B cell (primary cell): ENCODE measurements around the gene MAP2K6.

Experiments
- EZH2 ChIP-seq: IDR thresholded peaks from 2 replicates; pipeline ENCODE4 v1.6.1; 2012; ENCODE audit warnings: borderline replicate concordance, low read depth, mild to moderate bottlenecking, moderate library complexity, low read length; ENCODE audit not compliant: insufficient read depth, poor library complexity, severe bottlenecking
- TF ChIP-seq, protein P1 (sequence below): fragments of 200-600 bp; IDR thresholded peaks from one replicate; pipeline ENCODE4 v1.8.0; 2022; ENCODE audit warnings: antibody characterized with exemption, mild to moderate bottlenecking

DNA sequence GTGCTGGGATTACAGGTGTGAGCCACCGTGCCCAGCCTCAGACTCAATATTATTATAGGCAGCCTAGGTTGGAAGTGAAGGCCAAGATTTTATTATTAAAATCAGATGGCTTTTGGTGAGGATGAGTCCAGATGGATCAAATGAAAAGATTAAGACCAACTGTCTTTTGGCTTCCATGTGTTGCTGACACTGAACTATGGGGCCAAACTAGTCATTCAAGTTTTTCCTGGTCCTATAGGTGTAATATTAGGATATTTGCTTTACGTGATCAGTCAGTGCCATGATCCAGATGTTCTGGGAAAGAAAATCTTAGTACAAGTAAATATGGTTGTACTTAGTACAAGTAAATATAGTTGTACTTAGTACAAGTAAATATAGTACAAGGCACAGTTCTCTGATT is 140.6 kb downstream of the MAP2K6 start:
- TF ChIP-seq, protein P1, sequence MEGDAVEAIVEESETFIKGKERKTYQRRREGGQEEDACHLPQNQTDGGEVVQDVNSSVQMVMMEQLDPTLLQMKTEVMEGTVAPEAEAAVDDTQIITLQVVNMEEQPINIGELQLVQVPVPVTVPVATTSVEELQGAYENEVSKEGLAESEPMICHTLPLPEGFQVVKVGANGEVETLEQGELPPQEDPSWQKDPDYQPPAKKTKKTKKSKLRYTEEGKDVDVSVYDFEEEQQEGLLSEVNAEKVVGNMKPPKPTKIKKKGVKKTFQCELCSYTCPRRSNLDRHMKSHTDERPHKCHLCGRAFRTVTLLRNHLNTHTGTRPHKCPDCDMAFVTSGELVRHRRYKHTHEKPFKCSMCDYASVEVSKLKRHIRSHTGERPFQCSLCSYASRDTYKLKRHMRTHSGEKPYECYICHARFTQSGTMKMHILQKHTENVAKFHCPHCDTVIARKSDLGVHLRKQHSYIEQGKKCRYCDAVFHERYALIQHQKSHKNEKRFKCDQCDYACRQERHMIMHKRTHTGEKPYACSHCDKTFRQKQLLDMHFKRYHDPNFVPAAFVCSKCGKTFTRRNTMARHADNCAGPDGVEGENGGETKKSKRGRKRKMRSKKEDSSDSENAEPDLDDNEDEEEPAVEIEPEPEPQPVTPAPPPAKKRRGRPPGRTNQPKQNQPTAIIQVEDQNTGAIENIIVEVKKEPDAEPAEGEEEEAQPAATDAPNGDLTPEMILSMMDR: no peak
- no peak for TF ChIP-seq EZH2
